HepG2 (cell line): ENCODE measurements around the gene GMFB. TPM values are rescaled to one million over a fixed set of nuclear protein-coding genes. Genes with fewer than 3 reads are reported as not detected.
A peak's percentile ranks its signal among the peaks of the same experiment; 100 is the strongest.

Source experiments
- DMAP1 ChIP-seq: IDR thresholded peaks from 2 replicates; pipeline ENCODE4 v1.6.1; 2016
- HOXA3 ChIP-seq: sonication (generic); formaldehyde crosslinking; IDR thresholded peaks from 2 replicates; pipeline ENCODE4 v1.5.0; 2020; ENCODE audit warnings: missing genetic modification reagents
- MAX ChIP-seq: IDR thresholded peaks from 2 replicates; pipeline ENCODE4 v1.6.1; 2012; ENCODE audit warnings: inconsistent platforms
- MAZ ChIP-seq, 2 experiments: sonication (generic) in 1 of 2; formaldehyde crosslinking in 1 of 2; IDR thresholded peaks; 2 replicates each; pipeline versions ENCODE4 v1.5.0 to v1.6.1; 2012 to 2020; ENCODE audit warnings: low read depth in 2 of 2, mild to moderate bottlenecking in 2 of 2, borderline replicate concordance in 1 of 2, improper control_type of control experiment in 1 of 2, low read length in 1 of 2, missing genetic modification reagents in 1 of 2, moderate library complexity in 1 of 2
- NR2F6 ChIP-seq, 2 experiments: IDR thresholded peaks; 2 replicates each; pipeline ENCODE4 v1.6.1; 2016; ENCODE audit warnings: antibody characterized with exemption in 1 of 2, mild to moderate bottlenecking in 1 of 2
- SP4 ChIP-seq: sonication (generic); formaldehyde crosslinking; IDR thresholded peaks from 2 replicates; pipeline ENCODE4 v1.8.1; 2023; ENCODE audit warnings: mild to moderate bottlenecking, missing genetic modification reagents
- TFE3 ChIP-seq: IDR thresholded peaks from 2 replicates; pipeline ENCODE4 v1.6.1; 2016
- YY1 ChIP-seq: IDR thresholded peaks from 2 replicates; pipeline ENCODE4 v1.6.1; 2011; ENCODE audit warnings: low read length, low read depth, moderate library complexity, mild to moderate bottlenecking; ENCODE audit not compliant: insufficient read depth, insufficient replicate concordance
- ZFP1 ChIP-seq: IDR thresholded peaks from 2 replicates; pipeline ENCODE4 v1.6.1; 2016
- ZNF296 ChIP-seq: sonication (generic); formaldehyde crosslinking; conservative IDR thresholded peaks from 2 replicates; pipeline ENCODE4 v1.5.0; 2020; ENCODE audit warnings: mild to moderate bottlenecking, missing genetic modification reagents
- ZNF670 ChIP-seq: sonication (generic); formaldehyde crosslinking; IDR thresholded peaks from 2 replicates; pipeline ENCODE4 v1.8.0; 2022; ENCODE audit warnings: mild to moderate bottlenecking, missing genetic modification reagents, borderline replicate concordance
- ZNF710 ChIP-seq: sonication (generic); formaldehyde crosslinking; IDR thresholded peaks from 2 replicates; pipeline ENCODE4 v1.5.0; 2020; ENCODE audit warnings: mild to moderate bottlenecking, missing genetic modification reagents, borderline replicate concordance
- ZNF747 ChIP-seq: sonication (generic); formaldehyde crosslinking; IDR thresholded peaks from 2 replicates; pipeline ENCODE4 v1.8.1; 2023; ENCODE audit warnings: missing genetic modification reagents, mild to moderate bottlenecking, borderline replicate concordance
- polyA plus RNA-seq, 8 experiments: library from polyadenylated mRNA; depleted of rRNA in 3 of 8; stranded (reverse) in 7 of 8; unstranded in 1 of 8; fragments of >200 nt; fragmentation: Illumina TruSeq in 4 of 8; extraction: Trizol in 4 of 8; gene quantifications; 2 replicates each; pipeline versions ENCODE4 v1.2.1 to v1.2.3, GENCODE V29; 2011 to 2016; ENCODE audit warnings: low read depth in 4 of 8, missing spikeins in 1 of 8, mixed read lengths in 1 of 8; ENCODE audit not compliant: insufficient read depth in 1 of 8
- total RNA-seq, 5 experiments: library from RNA; depleted of rRNA; stranded (reverse); fragments of >200 nt; fragmentation: Illumina TruSeq; extraction: Trizol; gene quantifications; 2 replicates each; pipeline ENCODE4 v1.2.3, GENCODE V29; 2016; ENCODE audit warnings: low read depth in 1 of 5
- TF ChIP-seq, protein P1 (sequence below): sonication (generic); formaldehyde crosslinking; IDR thresholded peaks from 2 replicates; pipeline ENCODE4 v1.8.1; 2023; ENCODE audit warnings: mild to moderate bottlenecking, moderate library complexity, missing genetic modification reagents
- TF ChIP-seq, protein P2 (sequence below): IDR thresholded peaks from 2 replicates; pipeline ENCODE4 v1.6.1; 2012; ENCODE audit warnings: low read depth, low read length, improper control_type of control experiment
- TF ChIP-seq, protein P3 (sequence below), 2 experiments: sonication (generic) in 1 of 2; formaldehyde crosslinking in 1 of 2; IDR thresholded peaks; 2 replicates each; pipeline versions ENCODE4 v1.4.0 to v1.6.1; 2016 to 2020; ENCODE audit warnings: borderline replicate concordance in 1 of 2, low read depth in 1 of 2, mild to moderate bottlenecking in 1 of 2, missing genetic modification reagents in 1 of 2

Gene GMFB
- total and polyA plus RNA-seq, 2 of the 13 experiments (the other 11 are each of a cell fraction or from before 2014, with no cell fraction given): 17.3 to 68.2 TPM

DNA sequence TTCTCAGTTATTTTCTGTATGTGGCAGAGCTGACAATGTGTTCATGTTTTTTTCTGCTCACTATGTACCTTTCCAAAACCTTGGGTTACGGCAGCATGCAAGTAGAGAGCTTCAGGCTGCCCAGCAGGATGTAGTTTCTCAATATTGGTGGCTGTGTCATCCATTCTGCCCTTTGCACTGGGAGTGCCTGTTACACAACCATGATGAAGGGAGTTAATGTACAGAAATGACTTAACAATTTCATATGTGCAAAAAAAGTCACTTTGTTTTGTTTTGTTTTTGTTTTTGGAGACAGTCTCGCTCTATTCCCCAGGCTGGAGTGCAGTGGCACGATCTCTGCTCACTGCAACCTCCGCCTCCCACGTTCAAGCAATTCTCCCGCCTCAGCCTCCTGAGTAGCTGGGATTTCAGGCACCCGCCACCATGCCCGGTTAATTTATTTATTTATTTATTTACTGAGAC lies 41.5 kb downstream of the GMFB start (continued):
- TF ChIP-seq ZNF710 (CRISPR knock-in tag) (peak; percentile 90), ZNF296 (CRISPR knock-in tag) (no peak), MAZ (IDR thresholded peaks at IDR 0.05; ENCODE audit: borderline replicate concordance, low read depth, low read length) (no peak), MAZ (CRISPR knock-in tag; IDR thresholded peaks at IDR 0.05; ENCODE audit: low read depth) (peak; percentile 71), YY1 (peak; percentile 11), NR2F6 (IDR thresholded peaks at IDR 0.05) (no peak), NR2F6 (CRISPR knock-in tag; IDR thresholded peaks at IDR 0.05) (peak; percentile 70), TFE3 (0 out of 2 replicates have a peak, but pooled peaks have one; percentile 45), HOXA3 (peak; percentile 86), MAX (peak; percentile 63; the same call in 1 of the 2 replicates), SP4 (peak; percentile 57; the same call in 1 of the 2 replicates), ZNF670 (CRISPR knock-in tag) (peak; percentile 69; the same call in 1 of the 2 replicates), DMAP1 (CRISPR knock-in tag) (peak; percentile 72), ZFP1 (CRISPR knock-in tag) (0 out of 2 replicates have a peak, but pooled peaks have one; percentile 51), ZNF747 (peak; percentile 52; the same call in 1 of the 2 replicates)
- TF ChIP-seq, protein P1, sequence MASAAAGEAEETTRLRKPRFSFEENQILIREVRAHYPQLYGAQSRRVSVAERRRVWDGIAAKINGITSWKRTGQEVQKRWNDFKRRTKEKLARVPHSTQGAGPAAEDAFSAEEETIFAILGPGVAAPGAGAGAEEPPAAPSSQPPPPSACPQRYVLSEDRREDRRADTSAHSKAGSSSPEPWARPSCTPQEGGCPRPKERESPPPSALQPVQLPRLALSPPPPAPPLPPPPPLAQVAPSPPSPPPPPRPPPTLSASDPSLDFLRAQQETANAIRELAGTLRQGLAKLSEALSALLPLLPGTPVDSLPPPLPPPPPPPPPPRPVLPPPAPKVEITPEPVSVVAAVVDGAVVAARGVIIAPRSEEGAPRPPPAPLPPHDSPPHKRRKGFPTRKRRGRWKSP (CRISPR knock-in tag): peak; percentile 24; the same call in 1 of the 2 replicates
- TF ChIP-seq, protein P2, sequence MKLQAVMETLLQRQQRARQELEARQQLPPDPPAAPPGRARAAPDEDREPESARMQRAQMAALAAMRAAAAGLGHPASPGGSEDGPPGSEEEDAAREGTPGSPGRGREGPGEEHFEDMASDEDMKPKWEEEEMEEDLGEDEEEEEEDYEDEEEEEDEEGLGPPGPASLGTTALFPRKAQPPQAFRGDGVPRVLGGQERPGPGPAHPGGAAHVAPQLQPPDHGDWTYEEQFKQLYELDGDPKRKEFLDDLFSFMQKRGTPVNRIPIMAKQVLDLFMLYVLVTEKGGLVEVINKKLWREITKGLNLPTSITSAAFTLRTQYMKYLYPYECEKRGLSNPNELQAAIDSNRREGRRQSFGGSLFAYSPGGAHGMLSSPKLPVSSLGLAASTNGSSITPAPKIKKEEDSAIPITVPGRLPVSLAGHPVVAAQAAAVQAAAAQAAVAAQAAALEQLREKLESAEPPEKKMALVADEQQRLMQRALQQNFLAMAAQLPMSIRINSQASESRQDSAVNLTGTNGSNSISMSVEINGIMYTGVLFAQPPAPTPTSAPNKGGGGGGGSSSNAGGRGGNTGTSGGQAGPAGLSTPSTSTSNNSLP: peak; percentile 82
- TF ChIP-seq, protein P3, sequence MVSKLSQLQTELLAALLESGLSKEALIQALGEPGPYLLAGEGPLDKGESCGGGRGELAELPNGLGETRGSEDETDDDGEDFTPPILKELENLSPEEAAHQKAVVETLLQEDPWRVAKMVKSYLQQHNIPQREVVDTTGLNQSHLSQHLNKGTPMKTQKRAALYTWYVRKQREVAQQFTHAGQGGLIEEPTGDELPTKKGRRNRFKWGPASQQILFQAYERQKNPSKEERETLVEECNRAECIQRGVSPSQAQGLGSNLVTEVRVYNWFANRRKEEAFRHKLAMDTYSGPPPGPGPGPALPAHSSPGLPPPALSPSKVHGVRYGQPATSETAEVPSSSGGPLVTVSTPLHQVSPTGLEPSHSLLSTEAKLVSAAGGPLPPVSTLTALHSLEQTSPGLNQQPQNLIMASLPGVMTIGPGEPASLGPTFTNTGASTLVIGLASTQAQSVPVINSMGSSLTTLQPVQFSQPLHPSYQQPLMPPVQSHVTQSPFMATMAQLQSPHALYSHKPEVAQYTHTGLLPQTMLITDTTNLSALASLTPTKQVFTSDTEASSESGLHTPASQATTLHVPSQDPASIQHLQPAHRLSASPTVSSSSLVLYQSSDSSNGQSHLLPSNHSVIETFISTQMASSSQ (IDR thresholded peaks at IDR 0.05; ENCODE audit: low read depth): peak; percentile 55
- TF ChIP-seq, protein P3 (CRISPR knock-in tag; IDR thresholded peaks at IDR 0.05; ENCODE audit: borderline replicate concordance): peak; percentile 45; the same call in 1 of the 2 replicates
